ENCODE data around the gene PITPNM1. TPM values are rescaled to one million over a fixed set of nuclear protein-coding genes. Genes with fewer than 3 reads are reported as not detected.

PITPNM1 gene
- total RNA-seq, 4 donors from 2014 or later = 4.0 to 12.2 (median 7.7) TPM

- TF ChIP-seq POLR2A (IDR thresholded peaks at IDR 0.05) (no peak), CTCF (IDR thresholded peaks at IDR 0.05 in 4 of 5, conservative IDR thresholded peaks at IDR 0.05 in 1 of 5) (no peak)
- Histone ChIP-seq H3K4me1 (peaks cover 4 to 10% of the 10 kb centered on the region in 2 donors), H3K9me3 (no peaks in the 10 kb centered on the region), H3K36me3 (peaks cover 0 to 8% of the 10 kb centered on the region in 2 donors), H3K4me3 (no peak overlapping the region), H3K27me3 (peaks cover 0 to 10% (median 0%) of the 10 kb centered on the region in 3 donors), H3K27ac (no peak overlapping the region)
- ATAC-seq = no peak
- intact Hi-C loops (cut with DNase I; ENCODE audit: low total_unique reads) = no loop called here
- in situ Hi-C loops (cut with MboI; ENCODE audit: low sequenced_read_pairs in 4 of 4) = loop anchor here in 3 of 4 donors (10.0 kb wide), 1 partner anchor 105 kb away; the partner anchor contains the start of gene RAD9A (in 3 of the 3)
- DNase-seq = no peak
These were observed 5.2 kb downstream of the PITPNM1 start for GRCh38 chr11:67499808-67500483.

- intact Hi-C loops (cut with DNase I; ENCODE audit: low total_unique reads) = no loop called here
- ATAC-seq = no peak
These were observed 6.6 kb downstream of the PITPNM1 start for GRCh38 chr11:67498544-67498972.

GRCh38 chr11:67497656-67498291 is 7.4 kb downstream of the PITPNM1 start:
- no peak for ATAC-seq

More at GRCh38 chr11:67498544-67498972, 6.6 kb downstream of the PITPNM1 start:
- Histone ChIP-seq H3K27ac (peak overlapping the region in 2 of 4 donors; percentile 18 to 34), H3K27me3 (peaks cover 0 to under 1% (median 0%) of the 10 kb centered on the region in 3 donors), H3K9me3 (no peaks in the 10 kb centered on the region), H3K36me3 (peaks cover 0 to 9% of the 10 kb centered on the region in 2 donors), H3K4me1 (peaks cover 0 to 2% of the 10 kb centered on the region in 2 donors), H3K4me3 (no peak overlapping the region)
- TF ChIP-seq CTCF (IDR thresholded peaks at IDR 0.05 in 4 of 5, conservative IDR thresholded peaks at IDR 0.05 in 1 of 5) (no peak), POLR2A (IDR thresholded peaks at IDR 0.05) (no peak)
- DNase-seq = no peak
- in situ Hi-C loops (cut with MboI; ENCODE audit: low sequenced_read_pairs in 4 of 4) = no loop called here

GRCh38 chr11:67496113-67496512 is 9.1 kb downstream of the PITPNM1 start:
- Histone ChIP-seq H3K36me3 (peaks cover 0 to 5% of the 10 kb centered on the region in 2 donors), H3K9me3 (no peaks in the 10 kb centered on the region), H3K4me3 (no peak overlapping the region), H3K27me3 (no peaks in the 10 kb centered on the region), H3K4me1 (no peaks in the 10 kb centered on the region), H3K27ac (no peak overlapping the region)
- in situ Hi-C loops (cut with MboI; ENCODE audit: low sequenced_read_pairs in 4 of 4) = no loop called here
- ATAC-seq (no peak), DNase-seq (no peak)
- no peak for TF ChIP-seq POLR2A (IDR thresholded peaks at IDR 0.05)
- TF ChIP-seq CTCF (IDR thresholded peaks at IDR 0.05 in 4 of 5, conservative IDR thresholded peaks at IDR 0.05 in 1 of 5) = no peak
- intact Hi-C loops (cut with DNase I; ENCODE audit: low total_unique reads) = no loop called here

More at GRCh38 chr11:67497656-67498291, 7.4 kb downstream of the PITPNM1 start:
- no peaks in the 10 kb centered on the region for H3K9me3 ChIP-seq
- in situ Hi-C loops (cut with MboI; ENCODE audit: low sequenced_read_pairs in 4 of 4) (no loop called here), intact Hi-C loops (cut with DNase I; ENCODE audit: low total_unique reads) (no loop called here)
- no peaks in the 10 kb centered on the region for H3K4me1 ChIP-seq
- TF ChIP-seq CTCF (IDR thresholded peaks at IDR 0.05 in 4 of 5, conservative IDR thresholded peaks at IDR 0.05 in 1 of 5) (no peak), POLR2A (IDR thresholded peaks at IDR 0.05) (no peak)
- H3K27me3 ChIP-seq = no peaks in the 10 kb centered on the region
- no peak for DNase-seq
- no peak overlapping the region for H3K27ac ChIP-seq
- H3K36me3 ChIP-seq = peaks cover 0 to 9% of the 10 kb centered on the region in 2 donors
- no peak overlapping the region for H3K4me3 ChIP-seq
